Ovary (tissue), 9 donors: ENCODE data around the gene NDUFS6. TPM values are rescaled to one million over a fixed set of nuclear protein-coding genes. Genes with fewer than 3 reads are reported as not detected.
A peak's percentile ranks its signal among the peaks of the same experiment; 100 is the strongest.
"Not testable (repeated sequence)": the region's sequence is repeated elsewhere in the genome, so short reads cannot be mapped to it uniquely, and the experiment has no call there.

ENCODE experiments used
- DNase-seq, 5 donors: peaks; one replicate each; pipeline ENCODE4 v3.0.0-alpha.2; 2019 to 2020
- H3K27ac ChIP-seq, 2 donors: fragments of 200-600 bp; one replicate each; pipeline versions ENCODE4 v1.5.1 to v1.8.0; 2019 to 2022
- H3K27me3 ChIP-seq: fragments of 200-600 bp; one replicate; pipeline ENCODE4 v1.8.0; 2022
- H3K36me3 ChIP-seq: fragments of 200-600 bp; sonication (generic); one replicate; pipeline ENCODE4 v1.5.1; 2019
- H3K4me1 ChIP-seq: one replicate; pipeline ENCODE4 v1.8.1; 2013; ENCODE audit warnings: mild to moderate bottlenecking, moderate library complexity; ENCODE audit not compliant: insufficient read depth
- H3K4me3 ChIP-seq: fragments of 200-600 bp; sonication (generic); one replicate; pipeline ENCODE4 v1.5.1; 2017
- H3K9me3 ChIP-seq, 2 donors: fragments of 200-600 bp in 1 of 2; sonication (generic) in 1 of 2; one replicate each; pipeline versions ENCODE4 v1.5.1 to v1.8.1; 2013 to 2019; ENCODE audit warnings: mild to moderate bottlenecking in 1 of 2, moderate library complexity in 1 of 2
- EP300 ChIP-seq: sonication (generic); formaldehyde crosslinking; IDR thresholded peaks from one replicate; pipeline ENCODE4 v1.6.1; 2017; ENCODE audit warnings: antibody characterized with exemption
- POLR2A ChIP-seq: fragments of 450-650 bp; IDR thresholded peaks from one replicate; pipeline ENCODE4 v1.6.1; 2017; ENCODE audit warnings: antibody characterized with exemption, mild to moderate bottlenecking, moderate library complexity
- WGBS, 3 donors: extraction: QIAGEN DNeasy Blood & Tissue Kit in 1 of 3; methylation state at CpG; one replicate each; pipeline versions ENCODE4 v1.1.5 to v1.1.7; 2013 to 2017; 5-methylcytosine and 5-hydroxymethylcytosine counted together
- intact Hi-C, 4 donors: fragments of 100-400 bp; cut with DNase I; formaldehyde crosslinking; loops; one replicate each; pipeline versions ENCODE4 v1.11.0 to v1.15.1; 2022 to 2023
- polyA plus RNA-seq, 2 donors: library from polyadenylated mRNA; stranded (reverse); fragments of 200-250 nt in 1 of 2; fragments of 350-450 nt in 1 of 2; fragmentation: Illumina TruSeq in 1 of 2; extraction: RNeasy Lipid Tissue Mini Kit (QIAGEN cat#74804) in 1 of 2; gene quantifications; one replicate each; pipeline ENCODE4 v1.2.3, GENCODE V29; 2013 to 2014
- total RNA-seq, 7 donors: library from RNA; depleted of rRNA in 2 of 7; stranded (reverse); fragments of >200 nt in 2 of 7; fragmentation: NEBNext Ultra II Directional in 3 of 7; extraction: Animal tissue kit (Norgen Biotek cat#: 25700) in 3 of 7; gene quantifications; one replicate each; pipeline versions ENCODE4 v1.1.0 to v1.2.4, GENCODE V29; 2016 to 2023
- TF ChIP-seq, protein P1 (sequence below), 3 donors: fragments of 450-650 bp in 2 of 3; fragments of 200-600 bp in 1 of 3; IDR thresholded peaks; one replicate each; pipeline versions ENCODE4 v1.5.1 to v1.8.0; 2016 to 2022; ENCODE audit warnings: antibody characterized with exemption in 3 of 3, mild to moderate bottlenecking in 1 of 3
- donor health status: DM: no; HTN: no; CAD: no; lungs with moderate emphysema.
- donor health status: DM: no; HTN: no; CAD: no.
- donor health status: Bipolar disorder and iron deficiency.
- donor health status: DM: yes; HTN: yes; CAD: no.
- donor health status: DM: no; HTN: no; CAD: no.
- donor health status: DM: yes; HTN: yes; CAD: no.

The NDUFS6 gene
- total and polyA plus RNA-seq, 9 donors, result 16.3 to 50.8 (median 21.5) TPM

DNA sequence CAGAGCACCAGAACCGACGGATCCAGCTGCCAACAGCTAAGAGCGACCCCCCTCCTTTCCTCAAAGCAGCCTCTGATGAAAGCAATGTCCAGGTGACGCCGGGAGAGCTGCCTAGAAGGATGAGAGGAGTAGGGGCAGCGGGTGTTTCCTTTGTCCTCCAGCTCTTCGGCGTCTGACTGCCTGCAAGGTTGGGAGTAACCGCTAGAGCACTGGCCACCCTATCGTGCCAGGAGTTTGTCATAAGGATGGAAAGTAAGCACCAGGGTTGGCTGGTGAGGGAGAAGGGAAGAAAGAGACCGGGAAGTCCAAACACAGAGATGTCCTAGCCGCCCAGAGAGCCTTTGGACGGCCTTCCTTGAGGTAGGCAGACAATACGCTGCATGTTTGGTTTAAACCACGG is 12.4 kb upstream of the NDUFS6 start:
- peak in 1 of 5 donors; percentile 11 for DNase-seq
- TF ChIP-seq EP300, result no peak
- TF ChIP-seq, protein P1, sequence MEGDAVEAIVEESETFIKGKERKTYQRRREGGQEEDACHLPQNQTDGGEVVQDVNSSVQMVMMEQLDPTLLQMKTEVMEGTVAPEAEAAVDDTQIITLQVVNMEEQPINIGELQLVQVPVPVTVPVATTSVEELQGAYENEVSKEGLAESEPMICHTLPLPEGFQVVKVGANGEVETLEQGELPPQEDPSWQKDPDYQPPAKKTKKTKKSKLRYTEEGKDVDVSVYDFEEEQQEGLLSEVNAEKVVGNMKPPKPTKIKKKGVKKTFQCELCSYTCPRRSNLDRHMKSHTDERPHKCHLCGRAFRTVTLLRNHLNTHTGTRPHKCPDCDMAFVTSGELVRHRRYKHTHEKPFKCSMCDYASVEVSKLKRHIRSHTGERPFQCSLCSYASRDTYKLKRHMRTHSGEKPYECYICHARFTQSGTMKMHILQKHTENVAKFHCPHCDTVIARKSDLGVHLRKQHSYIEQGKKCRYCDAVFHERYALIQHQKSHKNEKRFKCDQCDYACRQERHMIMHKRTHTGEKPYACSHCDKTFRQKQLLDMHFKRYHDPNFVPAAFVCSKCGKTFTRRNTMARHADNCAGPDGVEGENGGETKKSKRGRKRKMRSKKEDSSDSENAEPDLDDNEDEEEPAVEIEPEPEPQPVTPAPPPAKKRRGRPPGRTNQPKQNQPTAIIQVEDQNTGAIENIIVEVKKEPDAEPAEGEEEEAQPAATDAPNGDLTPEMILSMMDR (IDR thresholded peaks at IDR 0.05), result no peak
- no peak for TF ChIP-seq POLR2A
- no peaks in the 10 kb centered on the region for H3K36me3 ChIP-seq
- no peak overlapping the region for H3K4me3 ChIP-seq
- intact Hi-C loops, result no loop called here
- no peaks in the 10 kb centered on the region for H3K27me3 ChIP-seq
- no peaks in the 10 kb centered on the region for H3K4me1 ChIP-seq
- WGBS, 3 donors, result 74 to 82% (median 77%) methylated on average over 15 of the region's 15 CpGs
- H3K27ac ChIP-seq, result no peak overlapping the region
- no peaks in the 10 kb centered on the region for H3K9me3 ChIP-seq

DNA sequence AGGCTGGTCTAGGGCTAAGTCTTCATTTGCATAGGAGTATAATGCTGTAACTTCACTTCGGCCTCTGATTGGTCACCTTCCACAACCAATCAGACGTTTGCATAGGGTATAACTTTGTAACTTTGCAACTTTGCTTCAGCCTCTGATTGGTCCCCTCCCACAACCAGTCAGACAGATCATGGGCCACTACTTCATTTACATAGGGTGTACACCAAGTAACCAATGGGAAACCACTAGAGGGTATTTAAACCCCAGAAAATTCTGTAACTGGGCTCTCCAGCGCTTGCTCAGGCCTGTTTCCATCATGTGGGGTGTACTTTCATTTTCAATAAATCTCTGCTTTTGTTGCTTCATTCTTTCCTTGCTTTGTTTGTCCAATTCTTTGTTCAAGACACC is 11.8 kb upstream of the NDUFS6 start:
- WGBS, 3 donors, result 69 to 74% (median 69%) methylated on average over 3 of the region's 3 CpGs
- H3K9me3 ChIP-seq, intact Hi-C loops, H3K4me1 ChIP-seq, H3K27me3 ChIP-seq, DNase-seq, H3K4me3 ChIP-seq, H3K36me3 ChIP-seq, H3K27ac ChIP-seq: not testable (repeated sequence)

DNA sequence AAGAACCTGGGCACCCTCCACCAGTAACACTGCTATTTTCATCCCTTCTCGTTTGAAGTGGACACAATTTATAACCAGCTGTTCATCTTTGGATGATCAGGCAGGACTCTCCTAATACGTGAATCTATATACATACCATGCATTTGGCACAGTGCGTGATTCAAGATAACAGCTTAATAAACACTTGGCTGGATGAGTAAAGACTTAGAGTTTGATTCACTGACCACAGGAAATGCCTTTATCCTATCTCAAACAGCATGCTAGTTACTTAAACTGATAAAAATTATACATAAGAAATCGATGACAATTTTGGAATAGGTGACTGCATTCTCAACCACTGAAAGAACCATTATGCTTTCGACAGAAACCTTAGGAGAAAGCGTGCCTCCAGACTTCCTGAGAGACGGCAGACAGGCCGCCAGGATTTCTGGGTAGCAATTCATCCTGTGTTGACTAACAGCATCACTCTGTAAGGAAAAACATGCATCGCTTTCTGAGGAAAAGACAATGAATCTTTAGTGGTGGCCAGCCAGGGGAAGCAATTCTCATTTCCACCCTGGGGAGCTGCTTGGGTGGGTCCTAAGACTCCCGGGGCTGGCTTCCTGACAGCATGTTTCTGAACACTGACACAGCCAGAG is 11.3 kb upstream of the NDUFS6 start:
- no peaks in the 10 kb centered on the region for H3K9me3 ChIP-seq
- no peaks in the 10 kb centered on the region for H3K4me1 ChIP-seq
- no peaks in the 10 kb centered on the region for H3K27me3 ChIP-seq
- 21 to 26% (median 26%) methylated on average over 10 of the region's 10 CpGs for WGBS, 3 donors
- no peak for TF ChIP-seq POLR2A
- H3K4me3 ChIP-seq, result no peak overlapping the region
- intact Hi-C loops, result no loop called here
- H3K27ac ChIP-seq, result no peak overlapping the region
- no peaks in the 10 kb centered on the region for H3K36me3 ChIP-seq
- DNase-seq, result no peak

DNA sequence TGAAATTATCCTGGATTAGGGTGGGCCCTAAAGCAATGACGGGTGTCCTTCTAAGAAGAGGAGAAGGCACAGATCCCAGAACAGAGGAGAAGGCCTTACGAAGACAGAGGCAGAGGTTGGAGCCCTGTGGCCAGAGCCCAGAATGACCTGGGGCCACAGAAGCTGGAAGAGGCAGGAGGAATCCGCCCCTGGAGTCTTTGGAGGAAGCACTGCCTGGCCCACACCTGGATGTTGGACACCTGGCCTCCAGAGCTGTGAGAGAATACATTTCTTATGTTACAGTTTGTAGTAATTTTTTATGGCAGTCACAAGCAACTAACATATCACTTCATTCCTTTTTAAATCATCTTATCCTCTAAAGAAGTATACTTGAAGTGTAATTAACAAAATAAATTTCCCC is 10.0 kb upstream of the NDUFS6 start:
- no peak overlapping the region for H3K4me3 ChIP-seq
- no peak for DNase-seq
- intact Hi-C loops, result no loop called here
- no peak overlapping the region for H3K27ac ChIP-seq
- H3K27me3 ChIP-seq, result no peaks in the 10 kb centered on the region
- H3K36me3 ChIP-seq, result no peaks in the 10 kb centered on the region
- WGBS, 3 donors, result 69 to 83% (median 81%) methylated on average over 3 of the region's 3 CpGs
- TF ChIP-seq EP300 (no peak), POLR2A (no peak)
- TF ChIP-seq, protein P1 (IDR thresholded peaks at IDR 0.05), result no peak
- no peaks in the 10 kb centered on the region for H3K9me3 ChIP-seq
- no peaks in the 10 kb centered on the region for H3K4me1 ChIP-seq

DNA sequence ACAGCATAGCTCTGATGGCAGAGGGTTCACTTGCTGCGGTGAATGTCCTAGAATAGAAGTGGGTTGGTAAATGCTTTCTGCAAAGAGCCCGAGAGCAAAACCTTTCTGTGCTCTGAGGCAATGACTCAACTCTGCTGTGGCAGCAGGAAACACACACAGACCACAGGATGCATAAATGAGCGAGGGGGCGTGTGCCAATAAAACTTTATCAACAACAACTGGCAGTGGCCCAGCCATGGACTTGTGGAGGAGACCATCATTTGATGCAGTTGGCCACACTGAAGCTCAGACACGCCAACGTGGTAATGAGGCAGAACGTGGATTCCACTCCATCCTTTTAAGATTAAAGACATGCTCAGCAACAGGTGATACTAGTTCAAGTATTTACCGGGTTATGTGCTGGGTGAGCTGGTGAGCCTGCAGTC is 8.4 kb upstream of the NDUFS6 start:
- no peaks in the 10 kb centered on the region for H3K9me3 ChIP-seq
- H3K4me3 ChIP-seq, result no peak overlapping the region
- WGBS, 3 donors, result 68 to 73% (median 69%) methylated on average over 8 of the region's 8 CpGs
- no peaks in the 10 kb centered on the region for H3K4me1 ChIP-seq
- peak in 1 of 5 donors; percentile 8 for DNase-seq
- intact Hi-C loops, result no loop called here
- H3K36me3 ChIP-seq, result no peaks in the 10 kb centered on the region
- no peak overlapping the region for H3K27ac ChIP-seq
- no peaks in the 10 kb centered on the region for H3K27me3 ChIP-seq
- TF ChIP-seq, protein P1 (IDR thresholded peaks at IDR 0.05), result no peak
